ENCODE measurements around the gene MSLN. TPM values are rescaled to one million over a fixed set of nuclear protein-coding genes. Genes with fewer than 3 reads are reported as not detected.
A peak's percentile ranks its signal among the peaks of the same experiment; 100 is the strongest.

The MSLN gene
- total and polyA plus RNA-seq, 2 of the 8 experiments (the other 6 are each of a cell fraction or from before 2014, with no cell fraction given) = 0.28 to 0.50 TPM

GRCh38 chr16:720990-721764, 39.4 kb upstream of the MSLN start, which contains the start of gene ANTKMT:
Gene ANTKMT (plus strand): TSS chr16:721146. CDS start chr16:721275, 129 bp downstream.
- Histone ChIP-seq H3K36me3 (ENCODE audit: control insufficient read depth in 2 of 4, insufficient read depth in 4 of 4, low read length in 3 of 4) (peaks cover 0 to 6% (median 0%) of the 10 kb centered on the region in 4 experiments; a peak in 1 of 8 replicates), H3K18ac (ENCODE audit: extremely low read depth, low read length) (peak within 1 kb of the TSS; percentile 95), H3K9me3 (ENCODE audit: insufficient read depth in 2 of 2, low read depth in 1 of 2, low read length in 1 of 2) (no peaks in the 10 kb centered on the region; a peak in 1 of 4 replicates), H2BK12ac (ENCODE audit: low read depth, low read length) (peak within 1 kb of the TSS; percentile 23; the same call in 1 of the 2 replicates), H4K8ac (ENCODE audit: extremely low read depth, insufficient read depth, low read length) (peak within 1 kb of the TSS; percentile 93), H3K79me2 (ENCODE audit: control insufficient read depth in 1 of 2, insufficient read depth in 2 of 2, low read length in 2 of 2) (no peaks in the 10 kb centered on the region), H3K4me2 (ENCODE audit: insufficient read depth in 1 of 2, low read depth in 2 of 2, low read length in 2 of 2) (peak within 1 kb of the TSS; percentile 76 to 83), H2AK5ac (ENCODE audit: low read depth, low read length) (no peak within 1 kb of the TSS), H2BK15ac (ENCODE audit: low read length) (no peak within 1 kb of the TSS; the same call in 1 of the 2 replicates), H4K5ac (ENCODE audit: insufficient read length, low read depth, low read length) (peak within 1 kb of the TSS; percentile 83), H3K23me2 (ENCODE audit: low read depth, low read length) (peaks cover 9% of the 10 kb centered on the region; the same call in 1 of the 2 replicates), H4K20me1 (replicated peaks in 1 of 2; ENCODE audit: control insufficient read depth in 1 of 2, insufficient read depth in 2 of 2, low read length in 2 of 2) (peaks cover 4 to 21% of the 10 kb centered on the region in 2 experiments), H3K14ac (ENCODE audit: insufficient read length) (no peak within 1 kb of the TSS), H2BK120ac (replicated peaks; ENCODE audit: low read depth, low read length) (no peak within 1 kb of the TSS), H3K4me3 (ENCODE audit: extremely low read depth in 1 of 4, insufficient read depth in 2 of 4, low read depth in 3 of 4, low read length in 4 of 4) (peak within 1 kb of the TSS; percentile 75 to 77 (median 76)), H2BK5ac (ENCODE audit: low read depth, low read length) (peak within 1 kb of the TSS; percentile 95), H2AFZ (ENCODE audit: low read length) (no peak within 1 kb of the TSS; the same call in 1 of the 2 replicates), H3K4ac (replicated peaks; ENCODE audit: insufficient read length, low read depth, low read length) (peak within 1 kb of the TSS; percentile 96), H3K79me1 (ENCODE audit: low read depth, low read length) (no peaks in the 10 kb centered on the region), H3K23ac (ENCODE audit: insufficient read length) (no peak within 1 kb of the TSS), H4K91ac (replicated peaks; ENCODE audit: insufficient read length, low read length) (peak within 1 kb of the TSS; percentile 97), H3K27me3 (replicated peaks in 1 of 4; ENCODE audit: control insufficient read depth in 3 of 4, extremely low read depth in 1 of 4, insufficient read depth in 3 of 4, low read length in 3 of 4) (peaks cover 0 to 26% (median 6%) of the 10 kb centered on the region in 4 experiments; a peak in 5 of 7 replicates), H3K27ac (ENCODE audit: low read depth, low read length) (peak within 1 kb of the TSS; percentile 89), H3K9ac (replicated peaks in 1 of 4; ENCODE audit: extremely low read depth in 1 of 4, low read depth in 3 of 4, low read length in 3 of 4) (peak within 1 kb of the TSS; percentile 77 to 88 (median 80)), H3K56ac (replicated peaks; ENCODE audit: insufficient read length, low read depth, low read length) (peak within 1 kb of the TSS; percentile 95), H2BK20ac (ENCODE audit: low read length) (no peak within 1 kb of the TSS), H3K4me1 (replicated peaks in 1 of 4; ENCODE audit: control insufficient read depth in 3 of 4, insufficient read depth in 4 of 4, low read length in 3 of 4) (peaks cover 0 to 22% (median 14%) of the 10 kb centered on the region in 4 experiments; a peak in 5 of 7 replicates)
- POLR2A ChIA-PET (ENCODE audit: partially characterized antibody) = interaction anchor here (0.6 to 23.0 kb wide), 26 partner anchors 5 to 135 kb away, joined by 3 to 353 read pairs (median 5); partner anchors contain the start of genes ANTKMT, CCDC78, CHTF18 and GNG13
- WGBS, 2 experiments (ENCODE audit: extremely low coverage in 1 of 2, insufficient coverage in 1 of 2, insufficient read length in 1 of 2, insufficient replicate concordance in 2 of 2, low coverage in 1 of 2, low lambda C conversion rate in 2 of 2, missing lambda C conversion rate in 1 of 2) = 7% methylated on average over 68 of the region's 106 CpGs; no CpG with 5 or more reads in 1 of the 2 experiments
- DNase-seq (ENCODE audit: low read depth in 1 of 2, low spot score in 2 of 2) (peak in 1 of 2 experiments; percentile 93), FAIRE-seq (no peak)
- CTCF ChIA-PET (ENCODE audit: partially characterized antibody) = interaction anchor here (1.0 to 35.8 kb wide), 6 partner anchors 4 to 327 kb away, joined by 3 to 977 read pairs (median 216); partner anchors contain the start of genes ANTKMT, CCDC78, CHTF18 and CIAO3
- no peak for TF ChIP-seq NANOG (IDR thresholded peaks at IDR 0.05; ENCODE audit: insufficient read depth, low read depth, low read length, poor library complexity, severe bottlenecking)
- TF ChIP-seq CTBP2 (IDR thresholded peaks at IDR 0.05; ENCODE audit: borderline replicate concordance, insufficient read depth, insufficient read length, low read length) = no peak
- TF ChIP-seq CBX8 (IDR thresholded peaks at IDR 0.05; ENCODE audit: borderline replicate concordance, low read depth, low read length) = no peak
- peak; percentile 28 for TF ChIP-seq ASH2L (IDR thresholded peaks at IDR 0.05; ENCODE audit: low read length)
